HCT116 (cell line): ENCODE measurements around the gene SNX4. TPM values are rescaled to one million over a fixed set of nuclear protein-coding genes. Genes with fewer than 3 reads are reported as not detected.

Experiments used
- ATAC-seq: fragments of 200-7000 bp; cut with Tn5 transposase; 2 replicates; pipeline ENCODE4 v1.9.1; 2020; ENCODE audit warnings: mild to moderate bottlenecking, moderate library complexity
- BruUV-seq: library from RNA; stranded (reverse); fragments of 400-500 nt; replicated peaks from 2 replicates; lab custom pipeline; 2021; lab: Mats Ljungman, UMichigan
- CTCF ChIA-PET: fragments of 300-600 bp; sonication (Branson Sonifier 250); formaldehyde crosslinking; loops from one replicate; lab custom pipeline; 2021; ENCODE audit warnings: antibody characterized with exemption; lab: Charles Lee
- POLR2A ChIA-PET: fragments of 300-600, 350-600 bp; sonication (Branson Sonifier 250); formaldehyde crosslinking; loops from one replicate; lab custom pipeline; 2021; ENCODE audit warnings: antibody characterized with exemption; lab: Charles Lee
- RAD21 ChIA-PET, 2 experiments: fragments of 300-600 bp; sonication (Branson Sonifier 250); formaldehyde crosslinking; loops; one replicate each; lab custom pipeline; 2023; ENCODE audit warnings: low total read pairs in 2 of 2; ENCODE audit not compliant: uncharacterized antibody in 2 of 2, unreplicated experiment in 2 of 2, low non-redundant PET in 1 of 2; lab: Charles Lee
- DNase-seq: peaks from one replicate; pipeline ENCODE4 v3.0.0-alpha.2; 2010; ENCODE audit warnings: low read depth, low spot score
- H2AFZ ChIP-seq: fragments of 200-600 bp; shearing (Covaris generic), sonication (generic); 2 replicates; pipeline ENCODE4 v1.6.1; 2017; ENCODE audit warnings: low read depth, mixed run types, mixed read lengths, antibody characterized with exemption, low read length; ENCODE audit not compliant: poor library complexity, severe bottlenecking
- H3K27ac ChIP-seq: 2 replicates; pipeline ENCODE4 v1.5.1; 2012; ENCODE audit warnings: low read depth, low read length
- H3K27me3 ChIP-seq: fragments of 200-600 bp; sonication (generic); 2 replicates; pipeline ENCODE4 v1.6.1; 2016; ENCODE audit warnings: mixed run types, low read length, mixed read lengths; ENCODE audit not compliant: insufficient read depth
- H3K36me3 ChIP-seq, 2 experiments: fragments of 200-500 bp in 1 of 2; fragments of 200-600 bp in 1 of 2; sonication (Bioruptor generic) in 1 of 2; sonication (generic) in 1 of 2; 2 replicates each; pipeline versions ENCODE4 v1.5.1 to v1.6.1; 2014 to 2016; ENCODE audit warnings: low read length in 2 of 2, inconsistent platforms in 1 of 2, mixed read lengths in 1 of 2, mixed run types in 1 of 2; ENCODE audit not compliant: insufficient read depth in 2 of 2, control insufficient read depth in 1 of 2
- H3K4me1 ChIP-seq, 2 experiments: fragments of 200-600 bp in 1 of 2; sonication (generic) in 1 of 2; 2 replicates each; pipeline versions ENCODE4 v1.5.1 to v1.6.1; 2012 to 2017; ENCODE audit warnings: low read length in 2 of 2, inconsistent platforms in 1 of 2, mild to moderate bottlenecking in 1 of 2, mixed read lengths in 1 of 2, mixed run types in 1 of 2, moderate library complexity in 1 of 2; ENCODE audit not compliant: insufficient read depth in 2 of 2, control insufficient read depth in 1 of 2
- H3K4me2 ChIP-seq: fragments of 200-600 bp; sonication (generic); 2 replicates; pipeline ENCODE4 v1.6.1; 2017; ENCODE audit warnings: mixed run types, low read length, mixed read lengths
- H3K4me3 ChIP-seq, 2 experiments: fragments of 200-600 bp in 1 of 2; sonication (generic) in 1 of 2; replicated peaks in 1 of 2; 2 replicates each; pipeline ENCODE4 v1.5.1; 2011 to 2016; ENCODE audit warnings: low read length in 2 of 2, control low read depth in 1 of 2, low read depth in 1 of 2, mild to moderate bottlenecking in 1 of 2, mixed read lengths in 1 of 2, mixed run types in 1 of 2
- H3K79me2 ChIP-seq: fragments of 200-600 bp; sonication (generic); 2 replicates; pipeline ENCODE4 v1.6.1; 2017; ENCODE audit warnings: mild to moderate bottlenecking, mixed run types, low read length, moderate library complexity, mixed read lengths; ENCODE audit not compliant: insufficient read depth
- H3K9ac ChIP-seq: fragments of 200-600 bp; sonication (generic); 2 replicates; pipeline ENCODE4 v1.6.1; 2016; ENCODE audit warnings: low read length, mixed read lengths
- H3K9me2 ChIP-seq: fragments of 200-600 bp; sonication (generic), shearing (Covaris generic); 2 replicates; pipeline ENCODE4 v1.6.1; 2017; ENCODE audit warnings: mixed run types, mild to moderate bottlenecking, moderate library complexity; ENCODE audit not compliant: insufficient read depth
- H3K9me3 ChIP-seq, 2 experiments: fragments of 200-500 bp in 1 of 2; fragments of 200-600 bp in 1 of 2; sonication (Bioruptor generic) in 1 of 2; sonication (generic) in 1 of 2; 2 replicates each; pipeline ENCODE4 v1.6.1; 2014 to 2017; ENCODE audit warnings: low read length in 2 of 2, mixed read lengths in 2 of 2, inconsistent platforms in 1 of 2, low read depth in 1 of 2, mild to moderate bottlenecking in 1 of 2, mixed run types in 1 of 2, moderate library complexity in 1 of 2; ENCODE audit not compliant: control insufficient read depth in 1 of 2, insufficient read depth in 1 of 2
- H4K20me1 ChIP-seq: fragments of 200-600 bp; sonication (generic), shearing (Covaris generic); 2 replicates; pipeline ENCODE4 v1.6.1; 2017; ENCODE audit warnings: mixed run types, mild to moderate bottlenecking, moderate library complexity; ENCODE audit not compliant: insufficient read depth
- ATF3 ChIP-seq: IDR thresholded peaks from 2 replicates; pipeline ENCODE4 v1.6.1; 2012
- CBX3 ChIP-seq: IDR thresholded peaks from 2 replicates; pipeline ENCODE4 v1.6.1; 2012; ENCODE audit warnings: low read depth
- CEBPB ChIP-seq: IDR thresholded peaks from 2 replicates; pipeline ENCODE4 v1.6.1; 2012; ENCODE audit warnings: low read depth
- EGR1 ChIP-seq: IDR thresholded peaks from 2 replicates; pipeline ENCODE4 v1.6.1; 2012; ENCODE audit warnings: low read depth
- ELF1 ChIP-seq: IDR thresholded peaks from 2 replicates; pipeline ENCODE4 v1.6.1; 2012; ENCODE audit warnings: low read depth, borderline replicate concordance
- EZH2 ChIP-seq: fragments of 200-600 bp; sonication (generic); IDR thresholded peaks from 2 replicates; pipeline ENCODE4 v1.6.1; 2017; ENCODE audit warnings: antibody characterized with exemption, mixed run types
- EZH2phosphoT487 ChIP-seq: fragments of 200-600 bp; IDR thresholded peaks from 2 replicates; pipeline ENCODE4 v1.6.1; 2018; ENCODE audit warnings: antibody characterized with exemption, borderline replicate concordance
- FOSL1 ChIP-seq: IDR thresholded peaks from 2 replicates; pipeline ENCODE4 v1.6.1; 2012; ENCODE audit warnings: low read depth
- JUND ChIP-seq: IDR thresholded peaks from 2 replicates; pipeline ENCODE4 v1.6.1; 2012
- MAX ChIP-seq: IDR thresholded peaks from 2 replicates; pipeline ENCODE4 v1.6.1; 2012
- POLR2A ChIP-seq: IDR thresholded peaks from 2 replicates; pipeline ENCODE4 v1.7.0; 2011; ENCODE audit warnings: borderline replicate concordance; ENCODE audit not compliant: insufficient read depth, insufficient read length; ENCODE audit errors: extremely low read depth
- POLR2AphosphoS5 ChIP-seq: IDR thresholded peaks from 2 replicates; pipeline ENCODE4 v1.6.1; 2011; ENCODE audit warnings: mild to moderate bottlenecking, low read depth, low read length, moderate library complexity
- RAD21 ChIP-seq: IDR thresholded peaks from 2 replicates; pipeline ENCODE4 v1.6.1; 2012; ENCODE audit warnings: low read depth, mild to moderate bottlenecking
- REST ChIP-seq: IDR thresholded peaks from 2 replicates; pipeline ENCODE4 v1.6.1; 2012; ENCODE audit warnings: low read depth
- SP1 ChIP-seq: IDR thresholded peaks from 2 replicates; pipeline ENCODE4 v1.6.1; 2012; ENCODE audit warnings: low read depth
- SRF ChIP-seq: IDR thresholded peaks from 2 replicates; pipeline ENCODE4 v1.6.1; 2012; ENCODE audit warnings: low read depth
- TCF7L2 ChIP-seq: IDR thresholded peaks from 2 replicates; pipeline ENCODE4 v1.7.0; 2011; ENCODE audit warnings: borderline replicate concordance, inconsistent platforms; ENCODE audit not compliant: insufficient read depth, insufficient read length; ENCODE audit errors: extremely low read depth
- YY1 ChIP-seq: IDR thresholded peaks from 2 replicates; pipeline ENCODE4 v1.6.1; 2011; ENCODE audit warnings: low read length, low read depth, moderate library complexity, mild to moderate bottlenecking; ENCODE audit not compliant: insufficient replicate concordance; ENCODE audit errors: extremely low read depth
- ZFX ChIP-seq: fragments of 450-650 bp; IDR thresholded peaks from 2 replicates; pipeline ENCODE4 v1.6.1; 2017
- intact Hi-C: fragments of 100-400 bp; cut with micrococcal nuclease; formaldehyde crosslinking; loops from 2 replicates; pipeline ENCODE4 v1.10.0; 2022
- total RNA-seq: library from RNA; stranded (reverse); gene quantifications from one replicate; pipeline ENCODE4 v1.2.1, GENCODE V29; 2021; ENCODE audit not compliant: unreplicated experiment
- TF ChIP-seq, protein P1 (sequence below), 3 experiments: fragments of 200-600 bp in 1 of 3; sonication (generic) in 1 of 3; IDR thresholded peaks in 2 of 3; conservative IDR thresholded peaks in 1 of 3; 2 replicates each; pipeline ENCODE4 v1.5.1; 2012 to 2017; ENCODE audit warnings: low read depth in 2 of 3, low read length in 2 of 3, antibody characterized with exemption in 1 of 3, borderline replicate concordance in 1 of 3, control low read depth in 1 of 3, mild to moderate bottlenecking in 1 of 3, mixed read lengths in 1 of 3, mixed run types in 1 of 3, moderate library complexity in 1 of 3; ENCODE audit not compliant: insufficient read depth in 1 of 3

The SNX4 gene
- total RNA-seq, 1 experiment from 2014 or later: 21.1 TPM

DNA sequence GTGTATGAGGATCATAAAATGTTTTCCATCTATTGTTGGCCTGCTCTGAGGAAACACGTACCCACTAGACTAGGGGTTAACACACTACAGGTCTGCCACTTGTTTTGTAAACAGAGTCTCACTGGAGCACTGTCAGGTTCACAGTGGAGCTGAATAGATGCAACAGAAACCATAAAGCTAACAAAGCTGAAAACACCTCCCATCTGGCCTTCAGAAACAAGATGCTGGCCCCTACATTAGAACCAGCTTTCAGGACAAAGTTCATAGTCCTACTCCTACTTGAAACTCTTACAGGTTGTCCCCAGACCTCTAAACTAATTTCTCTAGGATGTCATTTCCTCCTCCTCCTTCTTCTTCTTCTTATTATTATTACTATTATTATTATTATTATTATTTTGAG is 42.3 kb downstream of the SNX4 start (continued):
- TF ChIP-seq MAX (no peak), TCF7L2 (no peak)

- ChIA-PET CTCF (no interaction called here), RAD21 (no interaction called here), POLR2A (no interaction called here)
- H3K9ac ChIP-seq: no peak overlapping the region
- no peaks in the 10 kb centered on the region for H3K4me1 ChIP-seq
- H4K20me1 ChIP-seq: no peaks in the 10 kb centered on the region
- H2AFZ ChIP-seq: no peak overlapping the region
- DNase-seq (no peak), ATAC-seq (no peak)
- no peak overlapping the region for H3K4me2 ChIP-seq
- H3K27me3 ChIP-seq: no peaks in the 10 kb centered on the region
- BruUV-seq: no TSS peak
- no peak overlapping the region for H3K27ac ChIP-seq
- H3K9me3 ChIP-seq: no peaks in the 10 kb centered on the region
- H3K4me3 ChIP-seq: no peak overlapping the region
- intact Hi-C loops: no loop called here
- TF ChIP-seq YY1: no peak
- no peak for TF ChIP-seq EZH2
- TF ChIP-seq, protein P1, sequence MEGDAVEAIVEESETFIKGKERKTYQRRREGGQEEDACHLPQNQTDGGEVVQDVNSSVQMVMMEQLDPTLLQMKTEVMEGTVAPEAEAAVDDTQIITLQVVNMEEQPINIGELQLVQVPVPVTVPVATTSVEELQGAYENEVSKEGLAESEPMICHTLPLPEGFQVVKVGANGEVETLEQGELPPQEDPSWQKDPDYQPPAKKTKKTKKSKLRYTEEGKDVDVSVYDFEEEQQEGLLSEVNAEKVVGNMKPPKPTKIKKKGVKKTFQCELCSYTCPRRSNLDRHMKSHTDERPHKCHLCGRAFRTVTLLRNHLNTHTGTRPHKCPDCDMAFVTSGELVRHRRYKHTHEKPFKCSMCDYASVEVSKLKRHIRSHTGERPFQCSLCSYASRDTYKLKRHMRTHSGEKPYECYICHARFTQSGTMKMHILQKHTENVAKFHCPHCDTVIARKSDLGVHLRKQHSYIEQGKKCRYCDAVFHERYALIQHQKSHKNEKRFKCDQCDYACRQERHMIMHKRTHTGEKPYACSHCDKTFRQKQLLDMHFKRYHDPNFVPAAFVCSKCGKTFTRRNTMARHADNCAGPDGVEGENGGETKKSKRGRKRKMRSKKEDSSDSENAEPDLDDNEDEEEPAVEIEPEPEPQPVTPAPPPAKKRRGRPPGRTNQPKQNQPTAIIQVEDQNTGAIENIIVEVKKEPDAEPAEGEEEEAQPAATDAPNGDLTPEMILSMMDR (IDR thresholded peaks at IDR 0.05 in 2 of 3, conservative IDR thresholded peaks at IDR 0.05 in 1 of 3; ENCODE audit: borderline replicate concordance in 1 of 3, insufficient read depth in 1 of 3, low read depth in 2 of 3, low read length in 2 of 3): no peak
- TF ChIP-seq EGR1: no peak
- no peak for TF ChIP-seq CEBPB
- no peak for TF ChIP-seq POLR2A
- TF ChIP-seq RAD21: no peak
- no peak for TF ChIP-seq FOSL1
- no peak for TF ChIP-seq POLR2AphosphoS5
- TF ChIP-seq ZFX: no peak
- TF ChIP-seq ATF3: no peak
- no peak for TF ChIP-seq JUND
- no peak for TF ChIP-seq MAX
- no peak for TF ChIP-seq SP1
- TF ChIP-seq REST: no peak
- TF ChIP-seq EZH2phosphoT487: no peak
- TF ChIP-seq CBX3: no peak
- TF ChIP-seq SRF: no peak
- TF ChIP-seq TCF7L2: no peak
- TF ChIP-seq ELF1: no peak
- peaks cover 7 to 21% of the 10 kb centered on the region in 2 experiments for H3K36me3 ChIP-seq
- no peaks in the 10 kb centered on the region for H3K9me2 ChIP-seq
- H3K79me2 ChIP-seq: no peaks in the 10 kb centered on the region
Measured at GRCh38 chr3:125470671-125471070, 49.3 kb downstream of the SNX4 start.
